ES-I3 (cell line): Measurements from ENCODE around the gene NOTUM.

Experiments
- H3K36me3 ChIP-seq: 2 replicates; pipeline ENCODE4 v1.6.1; 2013; ENCODE audit warnings: mild to moderate bottlenecking, low read length, control low read depth, moderate library complexity; ENCODE audit not compliant: insufficient read depth
- H3K4me1 ChIP-seq: 2 replicates; pipeline ENCODE4 v1.6.1; 2013; ENCODE audit warnings: mild to moderate bottlenecking, control low read depth, low read length; ENCODE audit not compliant: insufficient read depth
- H3K9ac ChIP-seq: 2 replicates; pipeline ENCODE4 v1.6.1; 2013; ENCODE audit warnings: low read depth, mild to moderate bottlenecking, low read length, moderate library complexity
- H3K9me3 ChIP-seq: 2 replicates; pipeline ENCODE4 v1.6.1; 2013; ENCODE audit warnings: mild to moderate bottlenecking, low read length, moderate library complexity; ENCODE audit not compliant: control insufficient read depth, insufficient read depth

The NOTUM gene

GRCh38 chr17:82000803-82001570, 40.0 kb upstream of the NOTUM start:
- Histone ChIP-seq H3K4me1 (peaks cover 8% of the 10 kb centered on the region; the same call in 1 of the 2 replicates), H3K9me3 (no peaks in the 10 kb centered on the region), H3K9ac (no peak overlapping the region)

GRCh38 chr17:81999976-82000802, 39.2 kb upstream of the NOTUM start:
- no peaks in the 10 kb centered on the region for H3K9me3 ChIP-seq
- H3K9ac ChIP-seq: no peak overlapping the region
- no peaks in the 10 kb centered on the region; the same call in 1 of the 2 replicates for H3K36me3 ChIP-seq
- peaks cover 8% of the 10 kb centered on the region; the same call in 1 of the 2 replicates for H3K4me1 ChIP-seq

More at GRCh38 chr17:82000803-82001570, 40.0 kb upstream of the NOTUM start:
- H3K36me3 ChIP-seq: no peaks in the 10 kb centered on the region; the same call in 1 of the 2 replicates

DNA sequence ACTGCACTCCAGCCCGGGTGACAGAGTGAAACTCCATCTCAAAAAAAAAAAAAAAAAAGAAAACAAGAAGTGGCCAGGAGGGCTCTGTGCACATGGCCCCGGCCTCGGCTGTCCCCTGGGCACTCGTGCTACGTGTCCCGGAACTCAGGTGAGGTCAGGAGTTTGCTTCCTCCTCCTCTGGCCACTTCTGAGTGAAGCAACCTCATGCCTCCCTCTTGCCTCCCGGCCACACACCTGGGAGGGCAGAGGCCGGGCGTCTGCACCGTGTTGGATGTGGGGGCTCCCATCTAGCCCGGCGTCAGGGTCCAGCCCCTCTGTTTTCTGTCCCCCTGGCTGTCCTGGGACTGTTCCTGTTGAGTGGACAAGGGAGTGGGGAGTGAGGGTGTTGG, 38.6 kb upstream of the NOTUM start:
- Histone ChIP-seq H3K9ac (no peak overlapping the region), H3K9me3 (no peaks in the 10 kb centered on the region), H3K36me3 (no peaks in the 10 kb centered on the region; the same call in 1 of the 2 replicates), H3K4me1 (peaks cover 8% of the 10 kb centered on the region; the same call in 1 of the 2 replicates)

DNA sequence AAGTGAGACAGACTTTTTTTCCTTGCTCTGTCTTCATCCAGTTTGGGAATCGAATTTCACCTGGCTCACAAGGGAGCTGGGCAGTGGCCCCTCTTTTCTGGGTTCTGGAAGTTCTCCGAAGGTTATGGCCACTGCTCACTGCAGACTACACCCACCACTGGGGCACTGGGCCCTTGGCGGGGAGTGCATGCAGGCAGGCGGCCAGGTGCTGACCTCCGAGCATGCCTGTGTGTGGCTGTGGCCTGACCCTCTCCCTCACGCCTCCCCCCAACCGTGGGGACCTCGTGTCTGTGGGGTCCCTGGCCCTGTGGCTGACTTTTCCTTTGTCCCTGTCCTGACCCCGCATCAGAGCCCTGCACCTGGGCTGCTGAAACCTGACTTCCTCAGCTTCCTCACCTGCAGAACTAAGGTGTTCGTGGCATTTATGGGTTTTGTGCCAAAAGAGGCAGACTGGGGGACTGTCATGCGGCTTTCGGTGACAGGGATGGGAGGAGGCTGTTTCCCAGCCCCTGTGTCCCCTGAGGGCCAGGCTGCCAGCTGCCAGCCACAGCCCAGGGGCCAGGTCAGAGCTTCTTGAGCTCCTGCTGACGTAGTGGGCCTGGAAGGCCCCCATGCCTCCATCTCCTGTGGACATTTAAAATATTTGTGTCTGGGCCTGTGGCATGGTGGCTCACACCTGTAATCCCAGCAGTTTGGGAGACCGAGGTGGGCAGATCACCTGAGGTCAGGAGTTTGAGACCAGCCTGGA, 37.9 kb upstream of the NOTUM start:
- H3K4me1 ChIP-seq: peaks cover 9% of the 10 kb centered on the region; the same call in 1 of the 2 replicates
- H3K9ac ChIP-seq: no peak overlapping the region
- H3K36me3 ChIP-seq: no peaks in the 10 kb centered on the region; the same call in 1 of the 2 replicates
- no peaks in the 10 kb centered on the region for H3K9me3 ChIP-seq

GRCh38 chr17:81998212-81998611, 37.2 kb upstream of the NOTUM start:
- Histone ChIP-seq H3K36me3 (no peaks in the 10 kb centered on the region; the same call in 1 of the 2 replicates), H3K4me1 (peaks cover 10% of the 10 kb centered on the region; the same call in 1 of the 2 replicates), H3K9ac (no peak overlapping the region), H3K9me3 (no peaks in the 10 kb centered on the region)

DNA sequence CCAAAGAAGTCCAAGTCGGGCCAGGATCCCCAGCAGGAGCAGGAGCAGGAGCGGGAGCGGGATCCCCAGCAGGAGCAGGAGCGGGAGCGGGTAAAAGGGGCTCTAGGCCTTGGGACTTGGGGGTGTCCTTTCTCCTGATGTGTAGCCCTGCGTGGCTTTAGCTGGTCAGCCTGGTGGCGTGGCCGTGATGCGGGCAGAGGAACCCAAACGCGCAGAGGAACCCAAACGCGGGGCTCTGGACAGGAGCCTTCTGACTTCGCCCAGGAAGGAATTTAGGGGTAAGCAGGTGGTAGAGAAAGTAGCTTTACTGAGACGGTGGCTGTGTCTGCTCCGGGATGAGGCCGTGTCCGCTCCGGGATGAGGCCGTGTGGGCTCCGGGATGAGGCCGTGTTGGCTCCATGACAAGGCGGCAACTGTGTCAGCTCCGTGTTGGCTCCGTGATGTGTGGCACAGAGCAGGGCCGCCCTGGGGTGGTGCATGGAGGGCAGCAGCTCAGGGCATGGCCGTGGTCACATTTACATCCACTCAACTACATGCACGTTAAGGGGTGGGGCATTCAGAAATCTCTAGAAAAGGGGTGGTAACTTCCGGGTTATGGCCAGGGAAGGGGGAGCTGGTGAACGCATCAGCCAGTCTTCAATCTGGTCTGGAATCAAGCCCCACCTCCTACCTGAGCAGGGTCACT, 35.9 kb upstream of the NOTUM start:
- Histone ChIP-seq H3K4me1 (peaks cover 17% of the 10 kb centered on the region; the same call in 1 of the 2 replicates), H3K36me3 (no peaks in the 10 kb centered on the region; the same call in 1 of the 2 replicates), H3K9me3 (no peaks in the 10 kb centered on the region), H3K9ac (no peak overlapping the region)

DNA sequence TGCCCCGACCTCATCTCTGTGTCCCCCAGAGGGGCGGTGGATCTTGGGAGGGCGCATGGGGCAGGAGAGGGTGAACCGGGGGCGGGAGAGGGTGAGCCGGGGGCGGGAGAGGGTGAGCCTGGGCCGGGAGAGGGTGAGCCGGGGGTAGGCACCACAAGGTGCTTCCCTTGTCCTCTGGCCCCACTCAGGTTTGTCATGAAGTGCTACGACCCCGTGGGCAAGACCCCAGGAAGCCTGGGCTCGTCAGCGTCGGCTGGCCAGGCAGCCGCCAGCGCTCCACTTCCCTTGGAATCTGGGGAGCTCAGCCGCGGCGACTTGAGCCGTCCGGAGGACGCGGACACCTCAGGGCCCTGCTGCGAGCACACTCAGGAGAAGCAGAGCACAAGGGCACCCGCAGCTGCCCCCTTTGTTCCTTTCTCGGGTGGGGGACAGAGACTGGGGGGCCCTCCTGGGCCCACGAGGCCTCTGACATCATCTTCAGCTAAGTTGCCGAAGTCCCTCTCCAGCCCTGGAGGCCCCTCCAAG, 35.3 kb upstream of the NOTUM start:
- peaks cover 23% of the 10 kb centered on the region; the same call in 1 of the 2 replicates for H3K4me1 ChIP-seq
- no peaks in the 10 kb centered on the region for H3K9me3 ChIP-seq
- H3K36me3 ChIP-seq: no peaks in the 10 kb centered on the region; the same call in 1 of the 2 replicates
- no peak overlapping the region for H3K9ac ChIP-seq

GRCh38 chr17:81995463-81996231, 34.7 kb upstream of the NOTUM start:
- Histone ChIP-seq H3K4me1 (peaks cover 29% of the 10 kb centered on the region; the same call in 1 of the 2 replicates), H3K9me3 (no peaks in the 10 kb centered on the region), H3K9ac (no peak overlapping the region), H3K36me3 (no peaks in the 10 kb centered on the region; the same call in 1 of the 2 replicates)

GRCh38 chr17:81994593-81995462, 33.8 kb upstream of the NOTUM start:
- H3K9ac ChIP-seq: no peak overlapping the region
- H3K36me3 ChIP-seq: no peaks in the 10 kb centered on the region; the same call in 1 of the 2 replicates
- no peaks in the 10 kb centered on the region for H3K9me3 ChIP-seq
- H3K4me1 ChIP-seq: peaks cover 32% of the 10 kb centered on the region; the same call in 1 of the 2 replicates

- H3K9ac ChIP-seq: no peak overlapping the region
- H3K9me3 ChIP-seq: no peaks in the 10 kb centered on the region
- H3K36me3 ChIP-seq: no peaks in the 10 kb centered on the region; the same call in 1 of the 2 replicates
- H3K4me1 ChIP-seq: peaks cover 32% of the 10 kb centered on the region; the same call in 1 of the 2 replicates
Observed at GRCh38 chr17:81993729-81994592, 33.0 kb upstream of the NOTUM start.

DNA sequence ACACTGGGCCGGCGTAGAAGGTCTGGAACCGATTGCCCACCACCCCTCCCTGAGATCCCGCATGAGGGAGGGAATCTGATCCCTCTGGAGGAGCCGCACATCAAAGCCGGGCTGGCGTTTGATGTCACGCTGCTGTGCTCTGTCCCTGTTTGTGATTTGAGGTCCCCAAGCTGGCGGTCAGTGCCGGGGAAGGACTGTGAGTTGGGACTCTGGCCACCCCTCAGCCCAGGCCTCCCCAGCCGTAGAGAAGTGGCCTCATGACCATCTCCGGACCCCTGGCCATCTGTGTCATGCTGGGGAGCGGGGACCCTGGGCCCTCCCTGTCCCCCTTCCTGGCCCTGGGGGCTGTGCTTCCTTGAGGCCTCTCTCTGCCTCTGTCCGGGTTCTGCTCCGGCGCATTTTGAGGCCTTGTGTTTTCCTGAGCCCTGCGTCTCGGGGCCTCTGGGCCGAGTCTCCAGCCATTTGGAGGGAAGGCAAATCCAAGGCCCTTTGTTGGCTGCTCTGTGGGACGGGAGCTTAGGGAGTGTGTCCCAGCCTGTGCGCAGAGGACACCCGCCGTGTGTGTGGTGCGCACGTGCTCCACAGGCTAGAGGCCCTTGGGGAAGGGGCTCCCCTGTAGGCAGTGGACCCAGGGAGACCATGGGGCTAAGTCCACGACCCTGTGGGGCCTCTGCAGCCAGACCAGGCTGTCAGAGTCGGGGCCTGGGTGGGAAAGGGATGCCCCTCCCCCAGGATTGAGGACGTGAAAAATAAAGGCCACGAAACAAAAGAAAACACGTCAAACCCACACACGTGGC, 31.5 kb upstream of the NOTUM start:
- peaks cover 32% of the 10 kb centered on the region; the same call in 1 of the 2 replicates for H3K4me1 ChIP-seq

More for the DNA sequence above, 31.5 kb upstream of the NOTUM start:
- Histone ChIP-seq H3K9me3 (no peaks in the 10 kb centered on the region), H3K9ac (0 out of 2 replicates have a peak overlapping the region, but pooled peaks have one; percentile 0), H3K36me3 (no peaks in the 10 kb centered on the region)
